HepG2 (cell line): Measurements from ENCODE around the gene CNTRL. TPM values are rescaled to one million over a fixed set of nuclear protein-coding genes. Genes with fewer than 3 reads are reported as not detected.

Experiments used
- AGO1 ChIP-seq: fragments of 200-400 bp; formaldehyde crosslinking; IDR thresholded peaks from 2 replicates; pipeline ENCODE4 v1.6.1; 2017; ENCODE audit warnings: mild to moderate bottlenecking, low read depth, low read length, moderate library complexity; ENCODE audit not compliant: poor library complexity, severe bottlenecking
- CREB1 ChIP-seq, 2 experiments: fragments of 450-650 bp in 1 of 2; IDR thresholded peaks; 2 replicates each; pipeline ENCODE4 v1.6.1; 2016 to 2017; ENCODE audit warnings: control low read depth in 1 of 2, mild to moderate bottlenecking in 1 of 2, missing compliant biosample characterization in 1 of 2, missing genetic modification characterization in 1 of 2
- GFI1 ChIP-seq: sonication (generic); formaldehyde crosslinking; IDR thresholded peaks from 2 replicates; pipeline ENCODE4 v1.5.0; 2020; ENCODE audit warnings: missing genetic modification reagents, mild to moderate bottlenecking, borderline replicate concordance
- HDAC1 ChIP-seq: sonication (generic); formaldehyde crosslinking; IDR thresholded peaks from 2 replicates; pipeline ENCODE4 v1.5.1; 2020; ENCODE audit warnings: mild to moderate bottlenecking, missing genetic modification reagents
- PITX1 ChIP-seq: sonication (generic); formaldehyde crosslinking; IDR thresholded peaks from 2 replicates; pipeline ENCODE4 v1.5.1; 2020; ENCODE audit warnings: mild to moderate bottlenecking, missing genetic modification reagents
- RFX3 ChIP-seq: IDR thresholded peaks from 2 replicates; pipeline ENCODE4 v1.6.1; 2016; ENCODE audit warnings: missing biosample characterization, missing genetic modification reagents
- SAP130 ChIP-seq: IDR thresholded peaks from 2 replicates; pipeline ENCODE4 v1.6.1; 2016; ENCODE audit warnings: low read depth
- SATB2 ChIP-seq: sonication (generic); formaldehyde crosslinking; IDR thresholded peaks from 2 replicates; pipeline ENCODE4 v1.5.0; 2020; ENCODE audit warnings: missing genetic modification reagents
- SOX5 ChIP-seq: IDR thresholded peaks from 2 replicates; pipeline ENCODE4 v1.6.1; 2016; ENCODE audit warnings: borderline replicate concordance
- SOX6 ChIP-seq, 2 experiments: fragments of 450-650 bp in 1 of 2; sonication (generic) in 1 of 2; formaldehyde crosslinking in 1 of 2; IDR thresholded peaks; 2 replicates each; pipeline versions ENCODE4 v1.4.0 to v1.6.1; 2017 to 2020; ENCODE audit warnings: antibody characterized with exemption in 1 of 2, mild to moderate bottlenecking in 1 of 2, missing genetic modification reagents in 1 of 2
- TEAD3 ChIP-seq: optimal IDR thresholded peaks from 2 replicates; pipeline ENCODE3; 2016; ENCODE audit warnings: borderline replicate concordance
- YEATS4 ChIP-seq: sonication (generic); formaldehyde crosslinking; IDR thresholded peaks from 2 replicates; pipeline ENCODE4 v1.4.0; 2020; ENCODE audit warnings: missing genetic modification reagents, borderline replicate concordance
- ZNF678 ChIP-seq: sonication (generic); formaldehyde crosslinking; IDR thresholded peaks from 2 replicates; pipeline ENCODE4 v1.4.0; 2020; ENCODE audit warnings: mild to moderate bottlenecking, missing genetic modification reagents
- ZSCAN29 ChIP-seq: sonication (generic); formaldehyde crosslinking; conservative IDR thresholded peaks from 2 replicates; pipeline ENCODE4 v1.4.0; 2020; ENCODE audit warnings: mild to moderate bottlenecking, missing genetic modification reagents
- polyA plus RNA-seq, 8 experiments: library from polyadenylated mRNA; depleted of rRNA in 3 of 8; stranded (reverse) in 7 of 8; unstranded in 1 of 8; fragments of >200 nt; fragmentation: Illumina TruSeq in 4 of 8; extraction: Trizol in 4 of 8; gene quantifications; 2 replicates each; pipeline versions ENCODE4 v1.2.1 to v1.2.3, GENCODE V29; 2011 to 2016; ENCODE audit warnings: low read depth in 4 of 8, missing spikeins in 1 of 8, mixed read lengths in 1 of 8; ENCODE audit not compliant: insufficient read depth in 1 of 8
- total RNA-seq, 5 experiments: library from RNA; depleted of rRNA; stranded (reverse); fragments of >200 nt; fragmentation: Illumina TruSeq; extraction: Trizol; gene quantifications; 2 replicates each; pipeline ENCODE4 v1.2.3, GENCODE V29; 2016; ENCODE audit warnings: low read depth in 1 of 5
- TF ChIP-seq, protein P1 (sequence below): sonication (generic); formaldehyde crosslinking; IDR thresholded peaks from 2 replicates; pipeline ENCODE4 v1.4.0; 2020; ENCODE audit warnings: missing genetic modification reagents
- TF ChIP-seq, protein P2 (sequence below): sonication (generic); formaldehyde crosslinking; IDR thresholded peaks from 2 replicates; pipeline ENCODE4 v1.8.0; 2022; ENCODE audit warnings: mild to moderate bottlenecking, missing genetic modification reagents; ENCODE audit not compliant: insufficient replicate concordance
- TF ChIP-seq, protein P3 (sequence below): sonication (generic); formaldehyde crosslinking; IDR thresholded peaks from 2 replicates; pipeline ENCODE4 v1.4.0; 2020; ENCODE audit warnings: missing genetic modification reagents
- TF ChIP-seq, protein P4 (sequence below): sonication (generic); formaldehyde crosslinking; IDR thresholded peaks from 2 replicates; pipeline ENCODE4 v1.5.0; 2020; ENCODE audit warnings: mild to moderate bottlenecking, missing genetic modification reagents, borderline replicate concordance

Gene CNTRL
- total and polyA plus RNA-seq, 2 of the 13 experiments (the other 11 are each of a cell fraction or from before 2014, with no cell fraction given) = 7.5 to 11.8 TPM

DNA sequence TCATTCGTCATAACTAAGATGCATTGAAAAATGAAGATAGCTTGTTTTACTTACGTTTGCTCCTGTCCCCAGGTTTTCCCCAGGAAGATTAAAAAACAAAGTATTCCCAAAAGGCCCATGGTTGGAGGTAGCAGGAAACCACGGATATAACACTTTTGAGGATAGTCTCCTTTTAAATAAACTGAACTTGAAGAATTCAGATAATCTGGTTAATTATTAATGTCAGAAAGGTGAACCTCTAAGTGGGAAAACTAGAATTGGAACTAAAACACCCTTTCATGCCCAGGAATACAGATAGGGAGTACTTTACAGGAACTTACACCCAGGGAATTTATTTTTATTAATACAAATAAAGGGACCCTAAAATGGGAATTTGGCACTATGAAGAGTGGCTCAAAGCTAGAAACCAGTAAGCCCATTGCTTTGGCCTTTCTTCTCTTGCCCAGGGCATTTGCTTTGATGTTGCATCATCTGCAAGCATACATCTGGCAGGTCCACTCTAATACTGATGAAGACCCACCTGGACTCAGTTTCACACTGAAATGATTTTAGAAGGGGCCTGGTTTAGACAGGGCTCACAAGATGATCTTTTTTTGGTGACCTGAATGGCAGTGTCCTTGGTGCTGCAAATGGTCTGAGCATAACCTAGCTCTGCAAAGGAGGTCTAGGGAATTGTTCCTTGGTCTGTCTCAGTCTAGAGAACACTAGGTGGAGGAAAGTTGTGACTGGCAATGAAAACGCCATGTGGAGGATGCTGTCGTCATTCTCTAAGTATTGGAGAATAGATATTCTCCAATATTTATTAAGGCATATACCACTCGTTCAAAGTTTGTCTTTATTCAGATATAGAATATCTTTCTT lies 24.4 kb upstream of the CNTRL start, which contains the start of gene C5 (continued):
- TF ChIP-seq, protein P1, sequence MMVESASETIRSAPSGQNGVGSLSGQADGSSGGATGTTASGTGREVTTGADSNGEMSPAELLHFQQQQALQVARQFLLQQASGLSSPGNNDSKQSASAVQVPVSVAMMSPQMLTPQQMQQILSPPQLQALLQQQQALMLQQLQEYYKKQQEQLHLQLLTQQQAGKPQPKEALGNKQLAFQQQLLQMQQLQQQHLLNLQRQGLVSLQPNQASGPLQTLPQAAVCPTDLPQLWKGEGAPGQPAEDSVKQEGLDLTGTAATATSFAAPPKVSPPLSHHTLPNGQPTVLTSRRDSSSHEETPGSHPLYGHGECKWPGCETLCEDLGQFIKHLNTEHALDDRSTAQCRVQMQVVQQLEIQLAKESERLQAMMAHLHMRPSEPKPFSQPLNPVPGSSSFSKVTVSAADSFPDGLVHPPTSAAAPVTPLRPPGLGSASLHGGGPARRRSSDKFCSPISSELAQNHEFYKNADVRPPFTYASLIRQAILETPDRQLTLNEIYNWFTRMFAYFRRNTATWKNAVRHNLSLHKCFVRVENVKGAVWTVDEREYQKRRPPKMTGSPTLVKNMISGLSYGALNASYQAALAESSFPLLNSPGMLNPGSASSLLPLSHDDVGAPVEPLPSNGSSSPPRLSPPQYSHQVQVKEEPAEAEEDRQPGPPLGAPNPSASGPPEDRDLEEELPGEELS (CRISPR knock-in tag) = peak; percentile 15; the same call in 1 of the 2 replicates
- TF ChIP-seq TEAD3 (CRISPR knock-in tag) (no peak), RFX3 (CRISPR knock-in tag) (no peak), SOX6 (IDR thresholded peaks at IDR 0.05) (no peak), SOX6 (CRISPR knock-in tag; IDR thresholded peaks at IDR 0.05) (peak; percentile 78), SOX5 (CRISPR knock-in tag) (peak; percentile 65; the same call in 1 of the 2 replicates), SAP130 (peak; percentile 92), GFI1 (CRISPR knock-in tag) (peak; percentile 35; the same call in 1 of the 2 replicates), CREB1 (IDR thresholded peaks at IDR 0.05) (0 out of 2 replicates have a peak, but pooled peaks have one; percentile 13), CREB1 (CRISPR knock-in tag; IDR thresholded peaks at IDR 0.05) (peak; percentile 43; the same call in 1 of the 2 replicates), YEATS4 (no peak), ZSCAN29 (CRISPR knock-in tag) (0 out of 2 replicates have a peak, but pooled peaks have one; percentile 39), SATB2 (no peak), PITX1 (CRISPR knock-in tag) (no peak), AGO1 (no peak), HDAC1 (CRISPR knock-in tag) (peak; percentile 50; the same call in 1 of the 2 replicates), ZNF678 (CRISPR knock-in tag) (no peak)
- TF ChIP-seq, protein P2, sequence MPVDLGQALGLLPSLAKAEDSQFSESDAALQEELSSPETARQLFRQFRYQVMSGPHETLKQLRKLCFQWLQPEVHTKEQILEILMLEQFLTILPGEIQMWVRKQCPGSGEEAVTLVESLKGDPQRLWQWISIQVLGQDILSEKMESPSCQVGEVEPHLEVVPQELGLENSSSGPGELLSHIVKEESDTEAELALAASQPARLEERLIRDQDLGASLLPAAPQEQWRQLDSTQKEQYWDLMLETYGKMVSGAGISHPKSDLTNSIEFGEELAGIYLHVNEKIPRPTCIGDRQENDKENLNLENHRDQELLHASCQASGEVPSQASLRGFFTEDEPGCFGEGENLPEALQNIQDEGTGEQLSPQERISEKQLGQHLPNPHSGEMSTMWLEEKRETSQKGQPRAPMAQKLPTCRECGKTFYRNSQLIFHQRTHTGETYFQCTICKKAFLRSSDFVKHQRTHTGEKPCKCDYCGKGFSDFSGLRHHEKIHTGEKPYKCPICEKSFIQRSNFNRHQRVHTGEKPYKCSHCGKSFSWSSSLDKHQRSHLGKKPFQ (CRISPR knock-in tag) = peak; percentile 10
- TF ChIP-seq, protein P3, sequence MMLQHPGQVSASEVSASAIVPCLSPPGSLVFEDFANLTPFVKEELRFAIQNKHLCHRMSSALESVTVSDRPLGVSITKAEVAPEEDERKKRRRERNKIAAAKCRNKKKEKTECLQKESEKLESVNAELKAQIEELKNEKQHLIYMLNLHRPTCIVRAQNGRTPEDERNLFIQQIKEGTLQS (CRISPR knock-in tag) = peak; percentile 88
- TF ChIP-seq, protein P4, sequence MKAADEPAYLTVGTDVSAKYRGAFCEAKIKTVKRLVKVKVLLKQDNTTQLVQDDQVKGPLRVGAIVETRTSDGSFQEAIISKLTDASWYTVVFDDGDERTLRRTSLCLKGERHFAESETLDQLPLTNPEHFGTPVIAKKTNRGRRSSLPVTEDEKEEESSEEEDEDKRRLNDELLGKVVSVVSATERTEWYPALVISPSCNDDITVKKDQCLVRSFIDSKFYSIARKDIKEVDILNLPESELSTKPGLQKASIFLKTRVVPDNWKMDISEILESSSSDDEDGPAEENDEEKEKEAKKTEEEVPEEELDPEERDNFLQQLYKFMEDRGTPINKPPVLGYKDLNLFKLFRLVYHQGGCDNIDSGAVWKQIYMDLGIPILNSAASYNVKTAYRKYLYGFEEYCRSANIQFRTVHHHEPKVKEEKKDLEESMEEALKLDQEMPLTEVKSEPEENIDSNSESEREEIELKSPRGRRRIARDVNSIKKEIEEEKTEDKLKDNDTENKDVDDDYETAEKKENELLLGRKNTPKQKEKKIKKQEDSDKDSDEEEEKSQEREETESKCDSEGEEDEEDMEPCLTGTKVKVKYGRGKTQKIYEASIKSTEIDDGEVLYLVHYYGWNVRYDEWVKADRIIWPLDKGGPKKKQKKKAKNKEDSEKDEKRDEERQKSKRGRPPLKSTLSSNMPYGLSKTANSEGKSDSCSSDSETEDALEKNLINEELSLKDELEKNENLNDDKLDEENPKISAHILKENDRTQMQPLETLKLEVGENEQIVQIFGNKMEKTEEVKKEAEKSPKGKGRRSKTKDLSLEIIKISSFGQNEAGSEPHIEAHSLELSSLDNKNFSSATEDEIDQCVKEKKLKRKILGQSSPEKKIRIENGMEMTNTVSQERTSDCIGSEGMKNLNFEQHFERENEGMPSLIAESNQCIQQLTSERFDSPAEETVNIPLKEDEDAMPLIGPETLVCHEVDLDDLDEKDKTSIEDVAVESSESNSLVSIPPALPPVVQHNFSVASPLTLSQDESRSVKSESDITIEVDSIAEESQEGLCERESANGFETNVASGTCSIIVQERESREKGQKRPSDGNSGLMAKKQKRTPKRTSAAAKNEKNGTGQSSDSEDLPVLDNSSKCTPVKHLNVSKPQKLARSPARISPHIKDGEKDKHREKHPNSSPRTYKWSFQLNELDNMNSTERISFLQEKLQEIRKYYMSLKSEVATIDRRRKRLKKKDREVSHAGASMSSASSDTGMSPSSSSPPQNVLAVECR (CRISPR knock-in tag) = peak; percentile 21; the same call in 1 of the 2 replicates
